OCI-LY1 (cell line): ENCODE measurements around the gene KCNJ9.

Source experiments
- H2AFZ ChIP-seq: fragments of 200-600 bp; sonication (generic), shearing (Covaris generic); 2 replicates; pipeline ENCODE4 v1.6.0; 2014; ENCODE audit warnings: antibody characterized with exemption, mild to moderate bottlenecking, low read length
- H3F3A ChIP-seq: fragments of 200-600 bp; sonication (generic), shearing (Covaris generic); 2 replicates; pipeline ENCODE4 v1.6.0; 2014; ENCODE audit warnings: mild to moderate bottlenecking, antibody characterized with exemption, low read length, moderate library complexity; ENCODE audit not compliant: insufficient read depth
- H3K27ac ChIP-seq: fragments of 200-600 bp; sonication (generic); 2 replicates; pipeline ENCODE4 v1.5.1; 2014; ENCODE audit warnings: low read length, mixed run types, mild to moderate bottlenecking, low read depth; ENCODE audit not compliant: poor library complexity, severe bottlenecking
- H3K27me3 ChIP-seq: fragments of 200-600 bp; sonication (generic); 2 replicates; pipeline ENCODE4 v1.6.0; 2014; ENCODE audit warnings: antibody characterized with exemption, mild to moderate bottlenecking, low read length, moderate library complexity; ENCODE audit not compliant: insufficient read depth
- H3K36me3 ChIP-seq: fragments of 200-600 bp; sonication (generic); 2 replicates; pipeline ENCODE4 v1.6.1; 2014; ENCODE audit warnings: mild to moderate bottlenecking, antibody characterized with exemption, low read length, moderate library complexity, mixed read lengths; ENCODE audit not compliant: insufficient read depth
- H3K4me1 ChIP-seq: fragments of 200-600 bp; sonication (generic); 2 replicates; pipeline ENCODE4 v1.5.1; 2014; ENCODE audit warnings: mild to moderate bottlenecking, low read length, moderate library complexity; ENCODE audit not compliant: insufficient read depth, severe bottlenecking
- H3K4me2 ChIP-seq: fragments of 200-600 bp; sonication (generic), shearing (Covaris generic); 2 replicates; pipeline ENCODE4 v1.6.1; 2014; ENCODE audit warnings: low read length
- H3K4me3 ChIP-seq: fragments of 200-600 bp; sonication (generic); 2 replicates; pipeline ENCODE4 v1.5.1; 2014; ENCODE audit warnings: low read length, low read depth, mild to moderate bottlenecking, mixed read lengths; ENCODE audit not compliant: poor library complexity, severe bottlenecking
- H3K79me2 ChIP-seq: fragments of 200-600 bp; shearing (Covaris generic); 2 replicates; pipeline ENCODE4 v1.6.1; 2016; ENCODE audit warnings: mixed run types, low read length, mixed read lengths; ENCODE audit not compliant: insufficient read depth
- H3K9ac ChIP-seq: fragments of 200-600 bp; sonication (generic), shearing (Covaris generic); 2 replicates; pipeline ENCODE4 v1.6.1; 2014; ENCODE audit warnings: mild to moderate bottlenecking, low read length, mixed read lengths
- H3K9me2 ChIP-seq: fragments of 200-600 bp; sonication (generic), shearing (Covaris generic); 2 replicates; pipeline ENCODE4 v1.6.1; 2014; ENCODE audit warnings: low read depth, mild to moderate bottlenecking, low read length, mixed read lengths
- H3K9me3 ChIP-seq: fragments of 200-600 bp; shearing (Covaris generic); 2 replicates; pipeline ENCODE4 v1.6.1; 2014; ENCODE audit warnings: low read length, mixed read lengths
- H4K20me1 ChIP-seq: fragments of 200-600 bp; sonication (generic), shearing (Covaris generic); 2 replicates; pipeline ENCODE4 v1.6.0; 2016; ENCODE audit warnings: mild to moderate bottlenecking, low read length; ENCODE audit not compliant: insufficient read depth
- EZH2 ChIP-seq: fragments of 200-600 bp; sonication (generic), shearing (Covaris generic); IDR thresholded peaks from 2 replicates; pipeline ENCODE4 v1.8.0; 2017; ENCODE audit warnings: borderline replicate concordance, mixed run types, mild to moderate bottlenecking, antibody characterized with exemption, low read length, moderate library complexity, mixed read lengths
- TF ChIP-seq, protein P1 (sequence below): fragments of 200-600 bp; sonication (generic), shearing (Covaris generic); IDR thresholded peaks from 2 replicates; pipeline ENCODE4 v1.5.1; 2017; ENCODE audit warnings: mild to moderate bottlenecking, antibody characterized with exemption, low read length, moderate library complexity, mixed read lengths

KCNJ9 gene

DNA sequence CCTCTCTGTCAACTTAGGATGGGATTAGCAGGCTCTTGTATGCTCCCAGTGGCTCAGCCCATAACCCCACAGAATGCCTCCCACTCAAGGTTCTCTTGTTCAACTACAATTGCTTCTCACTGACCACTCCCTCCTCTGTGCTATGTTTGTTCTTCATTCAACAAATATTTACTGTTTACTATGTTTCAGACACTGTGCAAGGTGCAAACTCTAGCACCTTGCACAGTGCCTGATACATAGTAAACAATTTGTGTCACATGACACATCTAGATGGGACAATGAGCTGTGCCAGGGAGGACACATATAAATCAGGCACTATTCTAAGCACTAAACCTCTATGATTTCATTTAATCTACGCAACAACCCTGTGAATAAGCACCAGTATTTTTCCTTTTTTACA is 49.6 kb downstream of the KCNJ9 start:
- H3K9me2 ChIP-seq = no peaks in the 10 kb centered on the region
- no peaks in the 10 kb centered on the region for H3K36me3 ChIP-seq
- H2AFZ ChIP-seq = no peak overlapping the region
- no peak overlapping the region for H3K9ac ChIP-seq
- no peaks in the 10 kb centered on the region for H4K20me1 ChIP-seq
- H3K4me3 ChIP-seq = no peak overlapping the region
- H3K4me1 ChIP-seq = no peaks in the 10 kb centered on the region
- no peak overlapping the region for H3K27ac ChIP-seq
- H3F3A ChIP-seq = no peaks in the 10 kb centered on the region
- H3K27me3 ChIP-seq = peaks cover 6% of the 10 kb centered on the region; the same call in 1 of the 2 replicates
- H3K79me2 ChIP-seq = no peaks in the 10 kb centered on the region
- H3K9me3 ChIP-seq = no peaks in the 10 kb centered on the region
- TF ChIP-seq, protein P1, sequence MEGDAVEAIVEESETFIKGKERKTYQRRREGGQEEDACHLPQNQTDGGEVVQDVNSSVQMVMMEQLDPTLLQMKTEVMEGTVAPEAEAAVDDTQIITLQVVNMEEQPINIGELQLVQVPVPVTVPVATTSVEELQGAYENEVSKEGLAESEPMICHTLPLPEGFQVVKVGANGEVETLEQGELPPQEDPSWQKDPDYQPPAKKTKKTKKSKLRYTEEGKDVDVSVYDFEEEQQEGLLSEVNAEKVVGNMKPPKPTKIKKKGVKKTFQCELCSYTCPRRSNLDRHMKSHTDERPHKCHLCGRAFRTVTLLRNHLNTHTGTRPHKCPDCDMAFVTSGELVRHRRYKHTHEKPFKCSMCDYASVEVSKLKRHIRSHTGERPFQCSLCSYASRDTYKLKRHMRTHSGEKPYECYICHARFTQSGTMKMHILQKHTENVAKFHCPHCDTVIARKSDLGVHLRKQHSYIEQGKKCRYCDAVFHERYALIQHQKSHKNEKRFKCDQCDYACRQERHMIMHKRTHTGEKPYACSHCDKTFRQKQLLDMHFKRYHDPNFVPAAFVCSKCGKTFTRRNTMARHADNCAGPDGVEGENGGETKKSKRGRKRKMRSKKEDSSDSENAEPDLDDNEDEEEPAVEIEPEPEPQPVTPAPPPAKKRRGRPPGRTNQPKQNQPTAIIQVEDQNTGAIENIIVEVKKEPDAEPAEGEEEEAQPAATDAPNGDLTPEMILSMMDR = no peak
- H3K4me2 ChIP-seq = no peak overlapping the region

DNA sequence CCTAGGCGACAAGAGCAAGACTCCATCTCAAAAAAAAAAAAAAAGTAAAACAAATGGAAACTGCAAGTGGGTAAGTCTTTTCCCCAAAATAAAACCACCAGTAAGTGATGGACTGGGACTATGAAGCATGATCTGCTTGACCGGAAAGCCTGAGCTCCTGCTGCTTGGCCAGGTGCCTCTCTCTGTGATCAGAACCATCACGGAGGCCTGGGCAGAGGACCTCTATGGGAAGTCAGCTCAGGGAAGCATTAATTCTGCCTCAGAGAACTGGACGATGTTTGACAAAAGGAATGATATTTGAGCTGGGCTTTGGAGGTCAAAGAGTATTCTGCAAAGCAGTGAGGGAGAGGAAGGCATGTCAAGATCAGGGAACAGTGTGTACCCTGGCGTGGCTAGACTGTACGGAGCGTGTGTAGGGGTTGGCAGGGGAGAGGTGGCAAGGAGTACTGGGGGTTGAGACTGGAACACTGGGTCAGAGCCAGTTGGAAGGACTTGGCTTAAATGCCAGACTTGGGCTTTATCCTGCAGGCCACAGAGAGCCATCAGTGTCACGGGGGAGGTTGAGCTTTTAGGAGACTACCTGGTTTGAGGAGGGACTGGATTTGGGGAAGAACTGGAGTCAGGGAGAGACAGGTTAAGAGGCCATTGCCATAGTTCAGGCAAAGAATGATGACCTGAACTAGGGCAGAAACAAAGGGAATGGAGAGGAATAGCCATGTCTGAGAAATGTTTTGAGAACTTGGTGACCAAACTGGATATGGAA is 50.6 kb downstream of the KCNJ9 start:
- Histone ChIP-seq H2AFZ (no peak overlapping the region), H3K4me3 (no peak overlapping the region), H3K9ac (no peak overlapping the region), H3K36me3 (no peaks in the 10 kb centered on the region), H3K9me2 (no peaks in the 10 kb centered on the region), H3K27ac (no peak overlapping the region), H3K4me1 (no peaks in the 10 kb centered on the region), H4K20me1 (no peaks in the 10 kb centered on the region), H3K79me2 (no peaks in the 10 kb centered on the region), H3F3A (no peaks in the 10 kb centered on the region), H3K4me2 (no peak overlapping the region), H3K9me3 (no peaks in the 10 kb centered on the region), H3K27me3 (peaks cover 7% of the 10 kb centered on the region; the same call in 1 of the 2 replicates)
- TF ChIP-seq EZH2 = no peak
- TF ChIP-seq, protein P1 = no peak

DNA sequence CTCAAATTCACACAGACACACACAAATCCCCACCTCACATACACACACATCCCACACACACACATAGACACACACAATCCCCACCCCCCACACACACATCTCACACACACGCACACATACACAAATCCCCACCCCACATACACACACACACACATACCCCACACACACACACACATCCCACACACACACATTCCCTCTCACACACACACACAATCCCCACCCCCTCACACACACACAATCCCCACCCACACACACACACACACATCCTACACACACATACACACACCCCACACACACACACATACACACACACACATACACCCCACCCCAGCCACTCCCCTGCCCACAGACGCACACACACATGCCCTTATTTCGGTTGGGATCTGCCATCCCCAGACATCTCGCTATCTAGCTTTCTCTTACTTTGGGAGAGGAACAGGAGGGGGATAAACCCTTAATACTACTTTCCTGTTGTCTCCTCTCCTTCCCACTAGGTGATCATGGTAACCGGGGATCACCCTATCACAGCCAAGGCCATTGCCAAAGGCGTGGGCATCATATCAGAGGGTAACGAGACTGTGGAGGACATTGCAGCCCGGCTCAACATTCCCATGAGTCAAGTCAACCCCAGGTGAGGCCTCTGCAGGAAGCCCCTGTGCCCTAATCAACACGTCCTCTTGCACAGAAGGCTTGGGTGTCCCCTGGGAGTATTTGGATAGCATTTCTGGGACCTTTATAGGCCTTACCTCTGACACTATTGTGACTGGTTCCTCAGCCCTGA is 52.8 kb downstream of the KCNJ9 start:
- no peaks in the 10 kb centered on the region for H3K79me2 ChIP-seq
- H3K4me1 ChIP-seq = no peaks in the 10 kb centered on the region
- H3K9ac ChIP-seq = no peak overlapping the region
- TF ChIP-seq EZH2 = no peak
- TF ChIP-seq, protein P1 = no peak
- H3K36me3 ChIP-seq = no peaks in the 10 kb centered on the region
- H3K27me3 ChIP-seq = peaks cover 10% of the 10 kb centered on the region; the same call in 1 of the 2 replicates
- H3K4me3 ChIP-seq = no peak overlapping the region
- no peaks in the 10 kb centered on the region for H3K9me3 ChIP-seq
- H3K4me2 ChIP-seq = no peak overlapping the region
- no peak overlapping the region for H3K27ac ChIP-seq
- H3K9me2 ChIP-seq = no peaks in the 10 kb centered on the region
- no peaks in the 10 kb centered on the region for H3F3A ChIP-seq
- no peak overlapping the region for H2AFZ ChIP-seq
- no peaks in the 10 kb centered on the region for H4K20me1 ChIP-seq
